Ovary (tissue), 3 donors: ENCODE data around the gene BBS5.

Source experiments
- EP300 ChIP-seq: sonication (generic); formaldehyde crosslinking; IDR thresholded peaks from one replicate; pipeline ENCODE4 v1.6.1; 2017; ENCODE audit warnings: antibody characterized with exemption
- POLR2A ChIP-seq: fragments of 450-650 bp; IDR thresholded peaks from one replicate; pipeline ENCODE4 v1.6.1; 2017; ENCODE audit warnings: antibody characterized with exemption, mild to moderate bottlenecking, moderate library complexity
- TF ChIP-seq, protein P1 (sequence below), 3 donors: fragments of 450-650 bp in 2 of 3; fragments of 200-600 bp in 1 of 3; IDR thresholded peaks; one replicate each; pipeline versions ENCODE4 v1.5.1 to v1.8.0; 2016 to 2022; ENCODE audit warnings: antibody characterized with exemption in 3 of 3, mild to moderate bottlenecking in 1 of 3
- donor health status: DM: no; HTN: no; CAD: no.

DNA sequence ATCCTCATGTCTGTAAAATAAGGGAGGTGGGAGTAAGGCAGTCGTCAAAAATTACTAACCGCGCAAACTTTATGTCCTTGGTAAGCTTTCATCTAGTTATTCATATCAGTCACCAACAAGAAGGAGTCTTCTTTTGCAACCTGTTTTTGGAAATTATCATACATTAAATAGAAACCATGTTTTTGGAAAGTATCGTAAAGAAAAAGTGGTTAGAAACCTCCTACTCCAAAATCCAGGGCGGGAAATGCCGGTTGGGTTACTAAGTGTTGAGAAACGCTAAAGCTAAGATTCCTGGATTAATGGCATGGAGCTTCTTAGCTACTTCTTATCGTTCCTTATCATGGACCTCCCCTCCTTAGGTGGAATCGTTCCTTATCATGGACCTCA is 778 bp downstream of the BBS5 start:
- TF ChIP-seq, protein P1, sequence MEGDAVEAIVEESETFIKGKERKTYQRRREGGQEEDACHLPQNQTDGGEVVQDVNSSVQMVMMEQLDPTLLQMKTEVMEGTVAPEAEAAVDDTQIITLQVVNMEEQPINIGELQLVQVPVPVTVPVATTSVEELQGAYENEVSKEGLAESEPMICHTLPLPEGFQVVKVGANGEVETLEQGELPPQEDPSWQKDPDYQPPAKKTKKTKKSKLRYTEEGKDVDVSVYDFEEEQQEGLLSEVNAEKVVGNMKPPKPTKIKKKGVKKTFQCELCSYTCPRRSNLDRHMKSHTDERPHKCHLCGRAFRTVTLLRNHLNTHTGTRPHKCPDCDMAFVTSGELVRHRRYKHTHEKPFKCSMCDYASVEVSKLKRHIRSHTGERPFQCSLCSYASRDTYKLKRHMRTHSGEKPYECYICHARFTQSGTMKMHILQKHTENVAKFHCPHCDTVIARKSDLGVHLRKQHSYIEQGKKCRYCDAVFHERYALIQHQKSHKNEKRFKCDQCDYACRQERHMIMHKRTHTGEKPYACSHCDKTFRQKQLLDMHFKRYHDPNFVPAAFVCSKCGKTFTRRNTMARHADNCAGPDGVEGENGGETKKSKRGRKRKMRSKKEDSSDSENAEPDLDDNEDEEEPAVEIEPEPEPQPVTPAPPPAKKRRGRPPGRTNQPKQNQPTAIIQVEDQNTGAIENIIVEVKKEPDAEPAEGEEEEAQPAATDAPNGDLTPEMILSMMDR (IDR thresholded peaks at IDR 0.05) = no peak
- TF ChIP-seq POLR2A = no peak
- TF ChIP-seq EP300 = no peak
